Hair follicular keratinocyte (primary cell): ENCODE results near the gene TAS2R50. TPM values are rescaled to one million over a fixed set of nuclear protein-coding genes. Genes with fewer than 3 reads are reported as not detected.

Experiments
- total RNA-seq: library from RNA; depleted of rRNA; stranded (reverse); fragments of >200 nt; gene quantifications from 2 replicates; pipeline ENCODE4 v1.2.3, GENCODE V29; 2015

The TAS2R50 gene
- not detected in 2 replicates for total RNA-seq

GRCh38 chr12:10986812-10987211 is at the start of gene TAS2R50:
TSS of gene TAS2R50 (minus strand) at chr12:10986912. CDS start at chr12:10986860, 52 bp downstream.

DNA sequence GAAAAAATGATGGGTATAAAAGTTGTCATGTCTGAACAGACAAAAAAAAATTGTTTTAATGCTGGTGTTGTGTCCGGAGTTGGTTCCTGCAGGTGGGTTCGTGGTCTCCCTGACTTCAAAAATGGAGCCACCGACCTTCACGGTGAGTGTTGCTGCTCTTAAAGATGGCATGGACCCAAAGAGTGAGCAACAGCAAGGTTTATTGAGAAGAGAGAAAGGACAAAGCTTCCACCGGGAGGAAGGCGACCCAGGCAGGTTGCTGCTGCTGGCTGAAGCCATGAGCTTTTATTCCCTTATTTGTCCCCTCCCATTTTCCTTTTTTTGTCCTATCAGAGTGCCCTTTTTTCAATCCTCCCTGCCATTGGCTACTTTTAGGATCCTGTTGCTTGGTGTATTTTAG is 44.6 kb upstream of the TAS2R50 start, which contains the start of gene TAS2R31:
Gene TAS2R31 (minus strand): TSS at position 101 of the 400 bp plus-strand sequence. CDS start 72 bp downstream, at position 29.

DNA sequence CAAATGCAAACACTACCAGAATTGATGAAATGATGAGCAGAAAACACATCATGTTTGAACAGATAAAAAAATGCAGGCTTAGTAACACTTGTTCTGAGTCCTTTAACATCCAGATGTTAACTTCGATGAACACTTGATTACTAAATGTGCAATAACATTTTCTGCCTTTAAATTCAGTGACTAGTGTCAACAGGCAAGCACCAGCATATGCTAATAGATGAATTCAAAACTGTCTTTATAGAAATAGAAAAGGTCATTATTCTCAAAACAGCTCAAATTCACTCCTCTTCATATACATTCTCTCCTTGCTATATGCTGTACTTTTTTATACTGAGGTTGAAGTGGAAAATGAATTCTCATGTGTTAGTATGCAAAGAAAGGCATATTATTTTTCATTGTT is 35.8 kb upstream of the TAS2R50 start, which contains the start of gene TAS2R19:
Gene TAS2R19 (minus strand): TSS at position 101 of the 400 bp plus-strand sequence. CDS start 49 bp downstream, at position 52.

DNA sequence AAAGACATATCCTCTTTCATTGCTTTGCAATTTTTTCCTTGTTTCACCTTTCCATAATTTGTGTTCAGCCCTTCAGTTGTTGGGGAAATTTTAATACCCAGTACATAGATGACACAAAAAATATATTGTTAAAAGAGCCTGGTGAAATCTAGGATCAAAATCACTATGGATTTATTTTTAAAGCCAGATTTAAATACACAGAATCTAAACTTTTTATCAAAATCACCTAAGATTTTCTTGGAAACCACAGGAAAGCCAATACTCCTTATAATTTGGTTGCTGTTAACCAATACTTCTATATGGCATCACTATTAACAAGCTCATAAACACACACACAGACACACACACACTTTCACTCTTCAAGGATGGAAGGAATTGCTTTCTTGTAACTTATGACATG is 11.5 kb upstream of the TAS2R50 start, which contains the start of gene TAS2R20:
Gene TAS2R20 (minus strand): TSS at position 101 of the 400 bp plus-strand sequence. CDS start 429 bp downstream, outside the sequence.

DNA sequence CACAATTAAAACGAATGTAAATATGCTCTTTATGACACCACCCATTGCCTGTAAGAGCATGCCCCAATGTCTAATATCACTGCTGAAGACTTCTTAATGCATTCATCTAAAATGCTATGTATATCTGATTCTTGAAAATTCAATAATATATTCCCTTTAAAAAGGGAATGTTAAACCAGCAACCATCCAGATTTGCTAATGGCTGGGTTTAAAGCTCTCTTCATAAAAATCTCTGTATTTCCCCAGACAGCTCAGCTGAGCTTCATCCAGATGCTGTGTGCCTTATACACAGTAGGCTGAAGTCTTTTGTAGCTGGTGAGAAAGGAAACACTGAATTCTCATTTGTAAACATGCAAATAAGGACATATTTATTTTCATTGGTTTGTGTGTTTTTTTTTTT is 47.5 kb downstream of the TAS2R50 start, which contains the start of gene TAS2R14:
Gene TAS2R14 (minus strand): TSS at position 101 of the 400 bp plus-strand sequence. CDS start 56 bp downstream, at position 45.

Other genes starting within 250 kb of the TAS2R50 start
- gene TAS2R7, start 184.3 kb downstream of the TAS2R50 start, total RNA-seq = not detected in 2 replicates
- not detected in 2 replicates for gene TAS2R8, start 179.6 kb downstream of the TAS2R50 start, total RNA-seq
- gene TAS2R9, start 176.7 kb downstream of the TAS2R50 start, total RNA-seq = not detected in 2 replicates
- gene TAS2R10, start 160.6 kb downstream of the TAS2R50 start, total RNA-seq = 0.31 TPM in 1 of 2 replicates, not detected in the other
- 0.31 TPM in 1 of 2 replicates, not detected in the other for gene PRR4, start 137.4 kb downstream of the TAS2R50 start, total RNA-seq
- gene PRH1, start 102.7 kb downstream of the TAS2R50 start, total RNA-seq = 0.76 and 9.7 TPM in 2 replicates
- not detected in 2 replicates for gene TAS2R13, start 77.3 kb downstream of the TAS2R50 start, total RNA-seq
- gene PRH2, start 57.7 kb downstream of the TAS2R50 start, total RNA-seq = not detected in 2 replicates
- 0.19 and 0.70 TPM in 2 replicates for gene TAS2R14, start 47.6 kb downstream of the TAS2R50 start, total RNA-seq
- 0.08 and 0.19 TPM in 2 replicates for gene TAS2R20, start 11.4 kb upstream of the TAS2R50 start, total RNA-seq
- 0.39 TPM in 1 of 2 replicates, not detected in the other for gene TAS2R19, start 35.7 kb upstream of the TAS2R50 start, total RNA-seq
- 0.39 TPM in 1 of 2 replicates, not detected in the other for gene TAS2R31, start 44.5 kb upstream of the TAS2R50 start, total RNA-seq
- not detected in 2 replicates for gene TAS2R46, start 75.4 kb upstream of the TAS2R50 start, total RNA-seq
- not detected in 2 replicates for gene TAS2R43, start 105.4 kb upstream of the TAS2R50 start, total RNA-seq
- 0.08 TPM in 1 of 2 replicates, not detected in the other for gene TAS2R30, start 147.7 kb upstream of the TAS2R50 start, total RNA-seq
- gene SMIM10L1, start 184.3 kb upstream of the TAS2R50 start, total RNA-seq = 3.5 and 4.1 TPM in 2 replicates
- not detected in 2 replicates for gene TAS2R42, start 200.0 kb upstream of the TAS2R50 start, total RNA-seq